Esophagus squamous epithelium (tissue), 5 donors: Measurements from ENCODE around the gene CD68. TPM values are rescaled to one million over a fixed set of nuclear protein-coding genes. Genes with fewer than 3 reads are reported as not detected.
A peak's percentile ranks its signal among the peaks of the same experiment; 100 is the strongest.

ENCODE experiments used
- DNase-seq: peaks from one replicate; lab custom pipeline; 2025; lab: John Stamatoyannopoulos, UW
- H3K27ac ChIP-seq, 4 donors: fragments of 200-600 bp; sonication (generic); one replicate each; pipeline ENCODE4 v1.5.1; 2016 to 2019; ENCODE audit warnings: mild to moderate bottlenecking in 1 of 4
- H3K27me3 ChIP-seq, 4 donors: fragments of 200-600 bp; sonication (generic); 1 replicate in 3 of 4; 2 replicates in 1 of 4; pipeline versions ENCODE4 v1.5.1 to v1.6.0; 2017 to 2021; ENCODE audit warnings: antibody characterized with exemption in 1 of 4
- H3K36me3 ChIP-seq, 3 donors: fragments of 200-600 bp; sonication (generic); one replicate each; pipeline ENCODE4 v1.5.1; 2016 to 2019
- H3K4me1 ChIP-seq, 3 donors: fragments of 200-600 bp; sonication (generic); one replicate each; pipeline ENCODE4 v1.5.1; 2017 to 2019
- H3K4me3 ChIP-seq, 4 donors: fragments of 200-600 bp; sonication (generic); 1 replicate in 3 of 4; 2 replicates in 1 of 4; pipeline ENCODE4 v1.5.1; 2016 to 2019; ENCODE audit warnings: mild to moderate bottlenecking in 2 of 4, moderate library complexity in 1 of 4
- H3K9me3 ChIP-seq, 3 donors: fragments of 200-600 bp; sonication (generic); one replicate each; pipeline ENCODE4 v1.5.1; 2016 to 2019
- CTCF ChIP-seq, 6 experiments: fragments of 450-650 bp in 4 of 6; fragments of 200-600 bp in 2 of 6; sonication (generic) in 2 of 6; IDR thresholded peaks; one replicate each; pipeline ENCODE4 v1.5.1; 2016 to 2019; ENCODE audit warnings: antibody characterized with exemption in 6 of 6, mild to moderate bottlenecking in 4 of 6, moderate library complexity in 4 of 6
- POLR2A ChIP-seq, 4 donors: fragments of 450-650 bp; IDR thresholded peaks; one replicate each; pipeline ENCODE4 v1.6.1; 2017; ENCODE audit warnings: antibody characterized with exemption in 4 of 4, mild to moderate bottlenecking in 4 of 4, moderate library complexity in 3 of 4
- WGBS, 2 donors: methylation state at CpG; one replicate each; pipeline ENCODE4 v1.1.5; 2018; 5-methylcytosine and 5-hydroxymethylcytosine counted together
- intact Hi-C: fragments of 100-400 bp; cut with DNase I; formaldehyde crosslinking; loops from one replicate; pipeline ENCODE4 v1.15.0; 2022
- total RNA-seq, 4 donors: library from RNA; depleted of rRNA; stranded (reverse); fragments of >200 nt; gene quantifications; one replicate each; pipeline ENCODE4 v1.1.0, GENCODE V29; 2016
- donor health status: DM: yes; HTN: yes; CAD: no.

CD68 gene
- total RNA-seq, 4 donors from 2014 or later: 32.1 to 52.9 (median 45.2) TPM

GRCh38 chr17:7562208-7562605 is 17.2 kb upstream of the CD68 start:
- Histone ChIP-seq H3K27ac (peak overlapping the region; percentile 94 to 98 (median 96)), H3K4me3 (peak overlapping the region; percentile 77 to 98 (median 94)), H3K36me3 (peaks cover 7 to 41% (median 28%) of the 10 kb centered on the region in 3 donors), H3K9me3 (no peaks in the 10 kb centered on the region), H3K27me3 (no peaks in the 10 kb centered on the region), H3K4me1 (peaks cover 43 to 74% (median 55%) of the 10 kb centered on the region in 3 donors)
- intact Hi-C loops: no loop called here
- TF ChIP-seq POLR2A (IDR thresholded peaks at IDR 0.05): no peak
- TF ChIP-seq CTCF (IDR thresholded peaks at IDR 0.05): no peak
- no peak for DNase-seq
- WGBS, 2 donors: 0 to 2% methylated on average over 7 to 16 of the region's 28 CpGs

GRCh38 chr17:7563115-7563869 is 16.1 kb upstream of the CD68 start:
- peak overlapping the region in 2 of 4 donors; percentile 97 to 98 for H3K4me3 ChIP-seq
- peaks cover 32 to 63% (median 46%) of the 10 kb centered on the region in 3 donors for H3K4me1 ChIP-seq
- TF ChIP-seq CTCF (IDR thresholded peaks at IDR 0.05) (no peak), POLR2A (IDR thresholded peaks at IDR 0.05) (no peak)
- no peaks in the 10 kb centered on the region for H3K9me3 ChIP-seq
- H3K27me3 ChIP-seq: no peaks in the 10 kb centered on the region
- no peak overlapping the region for H3K27ac ChIP-seq
- WGBS, 2 donors: 50 to 80% methylated on average over 1 to 7 of the region's 30 CpGs
- intact Hi-C loops: no loop called here
- peaks cover 7 to 49% (median 32%) of the 10 kb centered on the region in 3 donors for H3K36me3 ChIP-seq
- no peak for DNase-seq

GRCh38 chr17:7569571-7569970 is 9.9 kb upstream of the CD68 start:
- intact Hi-C loops: no loop called here
- 68 to 77% methylated on average over 5 of the region's 5 CpGs for WGBS, 2 donors
- TF ChIP-seq POLR2A (IDR thresholded peaks at IDR 0.05): no peak
- TF ChIP-seq CTCF (IDR thresholded peaks at IDR 0.05): no peak
- H3K9me3 ChIP-seq: no peaks in the 10 kb centered on the region
- H3K27ac ChIP-seq: no peak overlapping the region
- H3K27me3 ChIP-seq: no peaks in the 10 kb centered on the region
- peaks cover 12 to 26% (median 13%) of the 10 kb centered on the region in 3 donors for H3K4me1 ChIP-seq
- H3K36me3 ChIP-seq: peaks cover 9 to 75% (median 31%) of the 10 kb centered on the region in 3 donors
- DNase-seq: no peak
- H3K4me3 ChIP-seq: no peak overlapping the region

- intact Hi-C loops: no loop called here
- TF ChIP-seq POLR2A (IDR thresholded peaks at IDR 0.05): no peak
- no peak for TF ChIP-seq CTCF (IDR thresholded peaks at IDR 0.05)
- Histone ChIP-seq H3K4me3 (no peak overlapping the region), H3K36me3 (peaks cover 12 to 75% (median 32%) of the 10 kb centered on the region in 3 donors), H3K4me1 (peaks cover 20 to 28% (median 20%) of the 10 kb centered on the region in 3 donors), H3K9me3 (no peaks in the 10 kb centered on the region), H3K27me3 (no peaks in the 10 kb centered on the region), H3K27ac (no peak overlapping the region)
- DNase-seq: no peak
- WGBS, 2 donors: 67 to 97% methylated on average over 1 to 6 of the region's 10 CpGs
Measured at GRCh38 chr17:7570351-7570750, 9.1 kb upstream of the CD68 start.

- no peaks in the 10 kb centered on the region for H3K27me3 ChIP-seq
- H3K4me1 ChIP-seq: peaks cover 34 to 47% (median 36%) of the 10 kb centered on the region in 3 donors
- no peak for DNase-seq
- no peaks in the 10 kb centered on the region for H3K9me3 ChIP-seq
- H3K4me3 ChIP-seq: peak overlapping the region; percentile 34 to 100 (median 76)
- H3K27ac ChIP-seq: peak overlapping the region; percentile 90 to 97 (median 94)
- peak in 1 of 6 experiments; percentile 8 for TF ChIP-seq CTCF (IDR thresholded peaks at IDR 0.05)
- TF ChIP-seq POLR2A (IDR thresholded peaks at IDR 0.05): no peak
- H3K36me3 ChIP-seq: peaks cover 29 to 75% (median 38%) of the 10 kb centered on the region in 3 donors
- WGBS, 2 donors: 0 to 3% methylated on average over 1 to 11 of the region's 11 CpGs
- intact Hi-C loops: no loop called here
Measured at GRCh38 chr17:7572338-7572587, 7.2 kb upstream of the CD68 start.
